Measurements from ENCODE around the gene APOE. TPM values are rescaled to one million over a fixed set of nuclear protein-coding genes. Genes with fewer than 3 reads are reported as not detected.
"Not testable (repeated sequence)": the region's sequence is repeated elsewhere in the genome, so short reads cannot be mapped to it uniquely, and the experiment has no call there.

The APOE gene
- total RNA-seq, result 77.0 TPM

DNA sequence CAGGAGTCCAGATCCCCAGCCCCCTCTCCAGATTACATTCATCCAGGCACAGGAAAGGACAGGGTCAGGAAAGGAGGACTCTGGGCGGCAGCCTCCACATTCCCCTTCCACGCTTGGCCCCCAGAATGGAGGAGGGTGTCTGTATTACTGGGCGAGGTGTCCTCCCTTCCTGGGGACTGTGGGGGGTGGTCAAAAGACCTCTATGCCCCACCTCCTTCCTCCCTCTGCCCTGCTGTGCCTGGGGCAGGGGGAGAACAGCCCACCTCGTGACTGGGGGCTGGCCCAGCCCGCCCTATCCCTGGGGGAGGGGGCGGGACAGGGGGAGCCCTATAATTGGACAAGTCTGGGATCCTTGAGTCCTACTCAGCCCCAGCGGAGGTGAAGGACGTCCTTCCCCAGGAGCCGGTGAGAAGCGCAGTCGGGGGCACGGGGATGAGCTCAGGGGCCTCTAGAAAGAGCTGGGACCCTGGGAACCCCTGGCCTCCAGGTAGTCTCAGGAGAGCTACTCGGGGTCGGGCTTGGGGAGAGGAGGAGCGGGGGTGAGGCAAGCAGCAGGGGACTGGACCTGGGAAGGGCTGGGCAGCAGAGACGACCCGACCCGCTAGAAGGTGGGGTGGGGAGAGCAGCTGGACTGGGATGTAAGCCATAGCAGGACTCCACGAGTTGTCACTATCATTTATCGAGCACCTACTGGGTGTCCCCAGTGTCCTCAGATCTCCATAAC is at the start of gene APOE:
APOE (plus strand) TSS at position 360 of the 724 bp plus-strand sequence. CDS start 829 bp downstream, outside the sequence.
- no peak for FAIRE-seq
- DNase-seq (ENCODE audit: low spot score in 2 of 2), result peak in 1 of 2 donors; percentile 63

DNA sequence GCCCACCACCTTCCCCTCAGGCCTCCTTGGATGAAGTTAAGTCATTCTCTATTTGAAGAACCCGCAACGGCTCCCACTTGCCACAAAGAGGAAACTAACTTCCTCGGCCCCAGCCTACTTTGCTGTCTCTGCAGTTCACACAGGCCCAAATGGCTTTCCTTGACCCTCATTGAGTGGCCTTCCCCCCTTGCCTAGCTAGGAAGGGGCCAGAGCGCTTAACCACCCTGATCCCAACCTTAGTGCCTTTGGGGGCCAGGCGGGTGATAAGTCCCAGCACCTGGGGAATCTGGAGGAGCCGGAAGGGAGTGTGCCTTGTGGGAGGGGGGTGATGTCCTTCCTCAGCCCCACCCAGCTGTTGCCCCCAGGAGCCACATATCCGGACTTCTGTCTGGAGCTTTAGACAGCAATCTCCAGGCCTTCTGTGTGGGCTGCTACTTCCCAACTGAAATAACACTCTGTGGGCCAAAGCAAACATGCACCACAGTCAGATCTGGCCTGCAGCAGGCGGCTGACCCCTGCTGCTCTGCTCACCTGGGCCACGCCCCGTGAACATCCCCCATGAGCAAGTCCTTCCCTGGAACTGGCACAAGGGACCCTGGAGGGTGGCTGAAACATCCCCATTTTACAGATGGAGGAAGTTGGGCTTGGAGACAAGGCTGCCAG is 49.0 kb upstream of the APOE start:
- DNase-seq (ENCODE audit: low spot score in 2 of 2) (no peak), FAIRE-seq (no peak)

DNA sequence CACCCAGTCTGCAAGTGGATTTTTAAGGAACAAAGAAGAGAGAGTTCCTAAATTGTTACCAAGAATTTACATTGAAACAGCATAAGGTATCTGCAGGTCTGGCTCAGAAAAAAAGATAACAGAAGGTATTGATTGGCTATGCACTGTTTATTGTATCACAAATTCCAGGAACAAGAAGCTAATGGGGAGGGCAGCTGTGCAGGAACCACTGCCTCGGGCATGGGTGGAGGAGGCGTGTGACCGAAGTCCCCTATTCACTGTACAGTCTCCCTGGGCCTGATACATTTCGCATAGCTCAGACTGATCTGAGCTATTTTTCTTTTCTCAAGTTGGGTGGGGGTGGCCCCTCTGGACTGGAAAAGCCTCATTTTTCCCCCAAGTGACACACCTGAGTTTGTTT is 47.8 kb upstream of the APOE start:
- FAIRE-seq (no peak), DNase-seq (ENCODE audit: low spot score in 2 of 2) (no peak)

DNA sequence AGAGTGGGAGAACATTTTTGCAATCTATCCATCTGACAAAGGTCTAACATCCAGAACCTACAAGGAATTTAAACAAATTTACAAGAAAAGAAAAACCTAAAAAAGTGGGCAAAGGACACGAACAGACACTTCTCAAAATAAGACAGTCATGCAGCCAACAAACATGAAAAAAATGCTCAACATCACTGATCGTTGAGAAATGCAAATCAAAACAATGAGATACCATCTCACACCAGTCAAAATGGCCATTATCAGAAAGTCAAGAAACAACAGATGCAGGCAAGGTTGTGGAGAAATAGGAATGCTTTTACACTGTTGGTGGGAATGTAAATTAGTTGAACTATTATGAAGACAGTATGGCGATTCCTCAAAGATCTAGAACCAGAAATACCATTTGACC is 44.0 kb upstream of the APOE start:
- FAIRE-seq, result not testable (repeated sequence)

DNA sequence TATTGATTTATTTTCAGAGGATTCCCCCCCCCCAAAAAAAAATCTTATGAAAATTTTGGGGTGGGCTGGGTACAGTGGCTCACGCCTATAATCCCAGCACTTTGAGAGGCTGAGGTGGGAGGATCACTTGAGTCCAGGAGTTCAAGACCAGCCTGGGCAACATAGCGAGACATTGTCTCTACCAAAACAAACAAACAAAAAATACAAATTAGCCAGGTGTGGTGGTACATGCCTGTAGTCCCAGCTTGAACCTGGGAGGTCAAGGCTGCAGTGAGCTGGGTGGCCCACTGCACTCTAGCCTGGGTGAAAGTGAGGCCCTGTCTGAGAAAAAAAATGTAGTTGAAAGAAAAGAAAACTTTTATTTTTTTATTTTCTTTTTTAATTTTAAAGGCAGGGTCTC is 41.6 kb upstream of the APOE start:
- DNase-seq (ENCODE audit: low spot score in 2 of 2) (no peak), FAIRE-seq (no peak)

More for the DNA sequence above, 44.0 kb upstream of the APOE start:
- DNase-seq (ENCODE audit: low spot score in 2 of 2), result not testable (repeated sequence)

DNA sequence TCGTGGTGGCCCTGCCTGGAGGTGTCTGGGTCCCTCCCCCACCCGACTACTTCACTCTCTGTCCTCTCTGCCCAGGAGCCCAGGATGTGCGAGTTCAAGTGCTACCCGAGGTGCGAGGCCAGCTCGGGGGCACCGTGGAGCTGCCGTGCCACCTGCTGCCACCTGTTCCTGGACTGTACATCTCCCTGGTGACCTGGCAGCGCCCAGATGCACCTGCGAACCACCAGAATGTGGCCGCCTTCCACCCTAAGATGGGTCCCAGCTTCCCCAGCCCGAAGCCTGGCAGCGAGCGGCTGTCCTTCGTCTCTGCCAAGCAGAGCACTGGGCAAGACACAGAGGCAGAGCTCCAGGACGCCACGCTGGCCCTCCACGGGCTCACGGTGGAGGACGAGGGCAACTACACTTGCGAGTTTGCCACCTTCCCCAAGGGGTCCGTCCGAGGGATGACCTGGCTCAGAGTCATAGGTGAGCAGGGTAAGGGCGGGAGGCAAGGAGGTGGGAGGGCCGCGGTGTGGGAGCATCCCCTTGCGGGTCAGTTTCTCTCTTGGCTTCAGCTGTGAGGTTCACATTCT is 40.3 kb upstream of the APOE start:
- DNase-seq (ENCODE audit: low spot score in 2 of 2), result no peak
- FAIRE-seq, result no peak

DNA sequence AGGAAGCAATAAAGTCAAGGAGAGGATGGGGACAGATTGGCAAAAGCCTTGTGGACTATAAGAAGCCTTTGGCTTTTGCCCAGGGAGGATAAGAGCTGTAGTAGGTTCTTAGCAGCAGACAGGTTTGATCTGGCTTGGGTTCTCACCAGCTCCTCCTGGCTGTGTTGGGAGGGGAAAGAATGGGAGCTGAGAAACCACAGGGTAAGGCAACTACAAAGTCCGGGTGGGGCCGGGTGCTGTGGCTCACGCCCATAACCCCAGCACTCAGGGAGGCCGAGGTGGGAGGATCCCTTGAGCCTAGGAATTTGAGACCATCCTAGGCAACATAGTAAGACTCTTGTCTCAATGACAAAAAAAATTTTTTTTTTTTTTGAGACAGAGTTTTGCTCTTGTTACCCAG is 38.9 kb upstream of the APOE start:
- DNase-seq (ENCODE audit: low spot score in 2 of 2) (no peak), FAIRE-seq (no peak)

DNA sequence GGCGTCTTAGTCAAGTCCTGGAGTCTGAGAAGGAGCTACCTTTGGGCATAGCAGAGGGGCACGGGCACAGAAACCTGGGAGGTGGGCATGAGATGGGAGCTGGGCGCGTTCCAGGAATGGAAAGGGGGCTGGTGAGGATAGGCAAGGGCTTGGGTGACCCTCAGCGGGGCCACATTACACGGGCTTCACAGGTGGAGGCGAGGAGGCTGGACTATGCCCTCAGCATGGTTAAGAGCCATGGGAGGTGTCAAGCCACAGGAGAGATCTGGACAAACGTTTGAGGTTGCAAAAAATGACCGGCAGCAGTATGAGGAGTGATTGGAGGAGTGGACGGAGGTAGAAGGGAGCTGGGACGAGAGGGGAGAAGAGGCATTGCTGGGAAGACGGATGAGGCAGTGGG is 38.0 kb upstream of the APOE start:
- no peak for DNase-seq (ENCODE audit: low spot score in 2 of 2)
- no peak for FAIRE-seq

DNA sequence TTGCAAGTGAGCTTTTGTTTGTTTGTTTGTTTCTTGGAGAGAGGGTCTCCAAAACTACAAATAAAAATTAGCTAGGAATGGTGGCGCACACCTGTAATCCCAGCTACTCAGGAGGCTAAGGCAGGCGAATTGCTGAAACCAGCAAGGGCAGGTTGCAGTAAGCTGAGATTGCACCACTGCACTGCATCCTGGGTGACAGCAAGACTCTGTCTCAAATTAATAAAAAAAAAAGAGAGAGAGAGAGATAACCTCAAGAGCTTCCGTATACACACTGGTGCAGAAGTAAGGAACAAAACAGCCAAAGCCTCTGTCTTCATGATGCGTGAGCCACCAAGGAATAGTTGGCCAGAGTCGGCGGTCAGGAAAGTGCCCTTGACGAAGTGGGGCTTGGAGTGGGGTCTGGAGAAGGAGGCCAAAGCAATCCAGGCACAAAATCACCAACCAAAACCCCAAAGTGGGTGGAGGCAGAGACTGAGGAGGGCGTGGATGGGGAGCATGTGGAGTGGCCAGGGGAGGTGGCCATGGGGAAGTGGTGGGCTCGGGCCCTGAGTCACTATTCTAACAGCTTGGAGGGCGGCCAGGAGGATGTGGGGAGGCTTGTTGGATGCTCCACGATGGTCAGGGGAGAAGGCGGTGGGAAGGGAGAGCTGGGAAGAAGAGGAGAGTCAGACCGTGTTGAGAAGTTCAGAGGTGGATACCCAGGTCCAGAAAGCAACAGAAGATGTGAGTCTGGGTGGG is 35.7 kb upstream of the APOE start:
- DNase-seq (ENCODE audit: low spot score in 2 of 2) (no peak), FAIRE-seq (no peak)

DNA sequence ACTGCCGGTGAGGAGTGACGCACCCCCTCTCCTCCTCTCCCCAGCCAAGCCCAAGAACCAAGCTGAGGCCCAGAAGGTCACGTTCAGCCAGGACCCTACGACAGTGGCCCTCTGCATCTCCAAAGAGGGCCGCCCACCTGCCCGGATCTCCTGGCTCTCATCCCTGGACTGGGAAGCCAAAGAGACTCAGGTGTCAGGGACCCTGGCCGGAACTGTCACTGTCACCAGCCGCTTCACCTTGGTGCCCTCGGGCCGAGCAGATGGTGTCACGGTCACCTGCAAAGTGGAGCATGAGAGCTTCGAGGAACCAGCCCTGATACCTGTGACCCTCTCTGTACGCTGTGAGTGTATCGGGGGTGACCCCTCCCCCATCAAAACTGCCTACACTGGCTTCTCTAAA is 33.8 kb upstream of the APOE start:
- FAIRE-seq, result no peak
- no peak for DNase-seq (ENCODE audit: low spot score in 2 of 2)

DNA sequence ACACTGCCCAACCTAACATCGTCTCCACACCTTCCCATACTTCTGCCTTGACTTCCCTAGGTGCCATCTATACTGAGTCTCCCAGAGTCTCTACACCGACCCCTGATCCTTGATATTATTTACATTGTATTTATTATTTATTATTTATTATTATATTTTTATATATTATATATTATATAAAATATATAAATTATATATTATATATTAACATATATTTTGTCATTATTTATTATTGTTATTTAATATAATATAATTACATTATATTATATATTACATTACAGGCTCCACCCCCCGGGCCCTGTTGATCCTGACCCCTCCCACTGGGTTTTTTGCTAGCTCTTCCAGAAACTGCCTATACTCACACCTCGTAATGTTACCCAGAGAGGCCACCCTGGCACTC is 32.9 kb upstream of the APOE start:
- DNase-seq (ENCODE audit: low spot score in 2 of 2), result no peak
- no peak for FAIRE-seq

DNA sequence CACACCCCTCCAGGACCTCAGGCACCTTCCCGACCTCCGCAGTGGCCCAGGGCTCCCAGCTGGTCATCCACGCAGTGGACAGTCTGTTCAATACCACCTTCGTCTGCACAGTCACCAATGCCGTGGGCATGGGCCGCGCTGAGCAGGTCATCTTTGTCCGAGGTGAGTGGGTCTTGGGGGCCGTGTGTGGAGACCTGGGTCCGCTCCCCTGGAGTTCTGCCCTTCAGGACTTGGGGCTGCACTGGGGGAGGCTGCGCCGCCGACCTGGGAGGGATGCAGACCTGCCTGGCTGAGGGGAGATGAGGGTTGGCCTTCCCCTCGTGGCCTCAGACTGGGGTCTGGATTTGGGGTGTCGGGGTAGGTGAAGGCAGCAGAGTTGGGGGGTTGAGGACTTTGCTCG is 31.3 kb upstream of the APOE start:
- FAIRE-seq (no peak), DNase-seq (ENCODE audit: low spot score in 2 of 2) (no peak)

DNA sequence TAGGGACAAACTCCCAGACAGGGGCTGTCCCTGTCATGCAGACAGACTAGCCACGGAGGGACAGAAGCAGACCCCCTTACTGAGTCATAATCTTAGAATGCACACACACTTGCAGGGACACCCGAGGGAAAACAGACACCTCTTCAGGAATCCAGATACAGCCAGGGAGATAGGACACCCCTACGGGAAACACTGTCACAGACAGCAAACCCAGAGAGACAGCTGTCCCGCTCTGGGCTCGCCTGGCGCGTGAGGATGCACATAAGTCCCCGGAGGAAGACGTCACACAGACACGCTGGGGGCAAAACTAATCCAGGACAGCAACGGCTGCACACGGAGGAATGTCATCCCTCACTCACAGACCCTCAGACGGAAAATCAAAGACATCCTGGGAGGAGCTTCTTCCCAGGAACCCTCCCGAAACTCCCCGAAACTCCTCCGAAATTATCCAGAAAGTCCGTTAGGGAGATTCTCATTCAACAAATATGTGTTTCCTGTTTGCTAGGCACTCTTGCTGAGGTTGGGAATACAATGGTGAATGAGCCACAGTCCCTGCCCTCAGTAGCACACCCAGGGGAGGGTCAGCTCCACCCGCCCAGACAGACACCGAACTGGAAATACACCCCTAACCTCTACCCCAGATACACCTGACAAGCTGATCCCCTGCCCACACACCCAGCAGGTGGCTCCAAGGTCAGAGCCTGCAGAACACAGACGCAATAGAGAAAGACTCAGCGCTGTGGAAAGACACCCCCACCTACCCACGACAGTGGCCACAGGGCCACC is 29.7 kb upstream of the APOE start:
- FAIRE-seq, result no peak
- no peak for DNase-seq (ENCODE audit: low spot score in 2 of 2)

DNA sequence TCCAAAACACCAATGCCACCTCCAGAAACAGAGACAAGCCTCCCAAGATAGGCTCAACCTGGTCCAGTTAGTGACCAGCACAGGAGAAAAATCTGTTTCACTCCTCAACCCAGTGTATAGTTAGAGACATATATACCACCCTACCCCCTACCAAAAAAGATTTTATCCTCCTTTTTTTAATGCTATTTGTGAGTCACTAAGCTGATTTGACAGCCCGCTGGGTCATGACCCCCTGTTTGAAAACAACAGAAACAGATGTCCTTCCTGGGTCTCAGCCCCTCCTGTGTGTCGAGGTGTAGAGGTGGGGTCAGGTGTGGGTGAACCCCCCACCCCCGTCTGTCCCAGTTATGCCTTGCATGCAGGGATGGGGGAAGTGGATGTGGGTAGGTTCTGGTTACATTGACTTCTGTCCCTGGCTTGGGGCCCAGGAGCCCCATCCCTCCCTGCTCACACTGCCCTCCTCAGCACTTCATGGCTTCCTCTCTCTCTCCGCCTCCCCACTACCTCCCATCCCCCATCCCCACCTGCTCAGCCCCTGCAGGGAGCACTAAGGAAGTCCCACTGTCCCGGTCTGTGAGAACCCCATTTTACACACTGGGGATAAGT is 28.6 kb upstream of the APOE start:
- FAIRE-seq (no peak), DNase-seq (ENCODE audit: low spot score in 2 of 2) (no peak)

DNA sequence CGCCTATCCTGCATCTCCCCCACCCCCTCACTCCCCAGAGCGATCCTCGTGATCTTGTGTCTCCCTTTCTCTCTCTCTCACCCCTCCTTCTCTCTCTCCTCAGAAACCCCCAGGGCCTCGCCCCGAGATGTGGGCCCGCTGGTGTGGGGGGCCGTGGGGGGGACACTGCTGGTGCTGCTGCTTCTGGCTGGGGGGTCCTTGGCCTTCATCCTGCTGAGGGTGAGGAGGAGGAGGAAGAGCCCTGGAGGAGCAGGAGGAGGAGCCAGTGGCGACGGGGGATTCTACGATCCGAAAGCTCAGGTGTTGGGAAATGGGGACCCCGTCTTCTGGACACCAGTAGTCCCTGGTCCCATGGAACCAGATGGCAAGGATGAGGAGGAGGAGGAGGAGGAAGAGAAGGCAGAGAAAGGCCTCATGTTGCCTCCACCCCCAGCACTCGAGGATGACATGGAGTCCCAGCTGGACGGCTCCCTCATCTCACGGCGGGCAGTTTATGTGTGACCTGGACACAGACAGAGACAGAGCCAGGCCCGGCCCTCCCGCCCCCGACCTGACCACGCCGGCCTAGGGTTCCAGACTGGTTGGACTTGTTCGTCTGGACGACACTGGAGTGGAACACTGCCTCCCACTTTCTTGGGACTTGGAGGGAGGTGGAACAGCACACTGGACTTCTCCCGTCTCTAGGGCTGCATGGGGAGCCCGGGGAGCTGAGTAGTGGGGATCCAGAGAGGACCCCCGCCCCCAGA is 27.3 kb upstream of the APOE start:
- DNase-seq (ENCODE audit: low spot score in 2 of 2) (no peak), FAIRE-seq (no peak)

DNA sequence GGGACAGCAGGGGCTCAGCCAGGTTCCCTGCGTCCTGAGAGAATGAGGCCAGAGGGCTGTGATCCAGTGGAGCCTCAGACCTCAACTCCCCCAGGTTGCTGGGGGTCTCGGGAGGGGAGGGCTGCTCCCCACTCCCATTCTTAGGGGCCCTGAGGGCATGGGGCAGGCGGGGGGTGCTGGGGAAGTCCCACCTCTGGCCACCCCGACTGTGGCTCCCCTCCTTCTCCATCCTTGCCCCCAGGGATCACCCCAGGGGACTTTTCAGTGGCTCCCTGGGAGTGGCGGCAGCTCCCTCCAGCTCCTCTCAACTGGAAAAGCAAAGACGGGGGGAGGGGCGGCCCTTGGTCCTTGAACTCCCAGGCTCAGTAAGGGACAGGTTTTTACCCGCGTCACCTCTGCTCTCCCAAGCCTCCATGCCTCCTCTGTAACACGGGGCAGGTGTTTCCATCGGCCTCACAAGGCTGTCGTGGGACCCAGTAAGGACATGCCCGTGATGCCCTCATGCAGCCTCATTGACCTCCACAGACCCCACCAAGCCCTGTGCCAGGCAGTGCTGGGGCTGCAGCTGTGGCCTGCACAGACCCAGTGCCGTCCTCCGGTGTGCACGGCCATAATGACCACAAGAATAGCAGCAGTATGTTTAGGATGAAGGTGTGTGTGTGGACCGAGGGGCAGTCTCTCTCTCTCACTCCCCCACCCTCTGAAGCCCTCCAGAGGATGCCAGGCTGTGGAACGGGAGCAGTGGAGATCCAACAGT is 26.1 kb upstream of the APOE start:
- FAIRE-seq, result no peak
- no peak for DNase-seq (ENCODE audit: low spot score in 2 of 2)

DNA sequence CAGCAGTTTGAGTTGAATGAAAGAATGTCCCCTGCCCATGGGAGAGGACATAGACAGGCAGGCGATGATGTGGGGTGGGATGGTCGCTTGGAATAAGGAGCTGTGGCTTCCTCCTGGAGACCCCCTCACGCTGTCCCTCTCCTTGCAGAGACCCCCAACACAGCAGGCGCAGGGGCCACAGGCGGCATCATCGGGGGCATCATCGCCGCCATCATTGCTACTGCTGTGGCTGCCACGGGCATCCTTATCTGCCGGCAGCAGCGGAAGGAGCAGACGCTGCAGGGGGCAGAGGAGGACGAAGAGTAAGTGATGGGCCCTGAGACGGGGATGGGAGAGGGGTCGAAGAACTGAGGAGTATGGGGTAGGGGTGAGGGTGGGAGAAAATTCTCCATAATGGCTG is 23.5 kb upstream of the APOE start:
- DNase-seq (ENCODE audit: low spot score in 2 of 2) (no peak), FAIRE-seq (no peak)

DNA sequence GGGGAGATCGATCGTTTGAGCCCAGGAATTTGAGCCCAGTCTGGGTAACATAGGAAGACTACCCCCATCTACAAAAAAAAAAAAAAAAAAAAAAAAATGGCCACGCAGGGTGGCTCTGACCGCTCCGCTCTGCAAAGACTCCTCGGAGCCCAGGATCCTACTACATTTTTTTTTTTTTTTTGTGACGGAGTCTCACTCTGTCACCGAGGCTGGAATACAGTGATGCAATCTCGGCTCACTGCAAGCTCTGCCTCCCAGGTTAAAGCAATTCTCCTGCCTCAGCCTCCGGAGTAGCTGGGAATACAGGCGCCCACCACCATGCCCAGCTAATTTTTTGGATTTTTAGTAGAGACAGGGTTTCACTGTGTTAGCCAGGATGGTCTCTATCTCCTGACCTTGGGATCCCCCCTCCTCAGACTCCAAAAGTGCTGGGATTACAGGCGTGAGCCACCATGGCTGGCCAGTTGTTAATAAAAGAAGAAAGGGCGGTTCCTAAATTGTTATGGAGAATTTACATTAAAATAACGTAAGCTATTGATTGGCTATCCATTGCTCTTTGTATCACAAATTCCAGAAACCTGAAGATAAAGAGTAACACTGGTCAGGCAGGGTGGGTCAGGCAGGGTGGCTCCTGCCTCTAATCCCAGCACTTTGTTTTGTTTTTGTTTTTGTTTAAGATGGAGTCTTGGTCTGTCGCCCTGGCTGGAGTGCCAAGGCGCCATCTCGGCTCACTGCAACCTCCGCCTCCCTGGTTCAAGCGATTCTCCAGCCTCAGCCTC is 22.8 kb upstream of the APOE start:
- not testable (repeated sequence) for FAIRE-seq; DNase-seq (ENCODE audit: low spot score in 2 of 2)

Measured in frontal cortex (tissue), 4 donors.